HUES64 (cell line): ENCODE data around the gene SHISA9.

Experiments used
- H3K27ac ChIP-seq: 2 replicates; pipeline ENCODE4 v1.7.0; 2013; ENCODE audit warnings: low read depth, low read length, inconsistent platforms
- H3K27me3 ChIP-seq: 2 replicates; pipeline ENCODE4 v1.6.1; 2013; ENCODE audit warnings: mild to moderate bottlenecking, low read length; ENCODE audit not compliant: insufficient read depth
- H3K36me3 ChIP-seq: 2 replicates; pipeline ENCODE4 v1.6.1; 2013; ENCODE audit warnings: mild to moderate bottlenecking, low read length; ENCODE audit not compliant: insufficient read depth
- H3K4me1 ChIP-seq: 2 replicates; pipeline ENCODE4 v1.6.1; 2013; ENCODE audit warnings: mild to moderate bottlenecking, low read length, moderate library complexity; ENCODE audit not compliant: insufficient read depth
- H3K4me3 ChIP-seq: 2 replicates; pipeline ENCODE4 v1.5.1; 2013; ENCODE audit warnings: mild to moderate bottlenecking, low read length, moderate library complexity
- H3K9ac ChIP-seq: 2 replicates; pipeline ENCODE4 v1.6.1; 2013; ENCODE audit warnings: mild to moderate bottlenecking, low read depth, low read length
- H3K9me3 ChIP-seq: 2 replicates; pipeline ENCODE4 v1.6.1; 2013; ENCODE audit warnings: low read depth, low read length; ENCODE audit not compliant: insufficient read depth
- WGBS: fragments of 150-250, 120-280 bp; methylation state at CpG from one replicate; pipeline ENCODE4 v1.1.7; 2013; ENCODE audit warnings: missing lambda C conversion rate; 5-methylcytosine and 5-hydroxymethylcytosine counted together

SHISA9 gene

DNA sequence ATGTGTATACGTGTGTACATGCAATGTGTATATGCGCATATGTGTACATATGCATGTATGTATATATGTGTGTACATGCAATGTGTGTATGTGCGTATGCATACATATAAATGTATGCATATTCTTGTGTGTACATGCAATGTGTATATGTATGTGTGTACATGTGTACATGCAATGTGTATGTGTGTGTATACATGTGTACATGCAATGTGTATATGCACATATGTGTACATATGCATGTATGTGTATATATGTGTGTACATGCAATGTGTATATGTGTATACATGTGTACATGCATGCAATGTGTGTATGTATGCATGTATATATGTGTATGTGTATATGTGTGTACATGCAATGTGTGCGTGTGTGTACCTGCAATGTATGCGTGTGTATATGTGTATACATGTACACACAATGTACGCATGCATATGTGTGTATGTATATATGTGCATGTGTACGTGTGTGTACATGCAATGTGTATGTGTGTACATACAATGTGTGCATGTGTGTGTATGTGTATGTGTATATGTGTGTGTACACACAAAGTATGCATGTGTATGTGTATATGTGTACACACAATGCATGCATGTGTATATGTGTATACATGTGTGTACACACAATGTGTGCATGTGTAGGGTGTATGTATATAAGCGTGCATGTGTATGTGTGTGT is 167.7 kb downstream of the SHISA9 start:
- Histone ChIP-seq H3K9me3 (peaks cover 4% of the 10 kb centered on the region; the same call in 1 of the 2 replicates), H3K36me3 (no peaks in the 10 kb centered on the region), H3K27ac (no peak overlapping the region)

DNA sequence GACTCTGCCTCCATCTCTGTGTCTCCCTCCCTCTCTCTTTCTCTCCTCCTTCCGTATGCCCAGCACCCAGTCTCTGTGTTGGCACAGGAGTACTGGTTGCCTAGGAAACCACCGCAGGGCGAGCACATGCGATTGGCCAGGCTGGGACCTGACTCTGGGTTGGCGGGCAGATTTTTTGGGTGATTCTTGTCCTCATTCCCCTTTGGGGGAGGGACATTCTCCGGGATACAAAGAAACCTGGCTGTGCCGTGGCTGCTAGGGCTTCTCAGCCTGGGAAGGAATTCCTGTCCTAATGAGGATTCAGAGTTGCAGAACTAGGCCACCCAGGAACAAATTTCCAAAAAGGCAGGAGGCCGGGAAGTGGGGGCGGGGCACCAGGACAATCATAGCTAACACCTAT is 168.9 kb downstream of the SHISA9 start:
- H3K4me3 ChIP-seq, result peak overlapping the region; percentile 19
- H3K36me3 ChIP-seq, result no peaks in the 10 kb centered on the region
- peak overlapping the region; percentile 84 for H3K27ac ChIP-seq
- H3K9me3 ChIP-seq, result peaks cover 4% of the 10 kb centered on the region; the same call in 1 of the 2 replicates
- peaks cover 17% of the 10 kb centered on the region for H3K4me1 ChIP-seq
- H3K27me3 ChIP-seq, result no peaks in the 10 kb centered on the region
- whole genome bisulfite sequencing, result 17% methylated on average over 9 of the region's 9 CpGs
- H3K9ac ChIP-seq, result peak overlapping the region; percentile 51

More for the DNA sequence above, 167.7 kb downstream of the SHISA9 start:
- WGBS, result 93% methylated on average over 8 of the region's 8 CpGs
- no peak overlapping the region for H3K4me3 ChIP-seq
- H3K4me1 ChIP-seq, result peaks cover 17% of the 10 kb centered on the region
- no peak overlapping the region for H3K9ac ChIP-seq
- no peaks in the 10 kb centered on the region for H3K27me3 ChIP-seq

DNA sequence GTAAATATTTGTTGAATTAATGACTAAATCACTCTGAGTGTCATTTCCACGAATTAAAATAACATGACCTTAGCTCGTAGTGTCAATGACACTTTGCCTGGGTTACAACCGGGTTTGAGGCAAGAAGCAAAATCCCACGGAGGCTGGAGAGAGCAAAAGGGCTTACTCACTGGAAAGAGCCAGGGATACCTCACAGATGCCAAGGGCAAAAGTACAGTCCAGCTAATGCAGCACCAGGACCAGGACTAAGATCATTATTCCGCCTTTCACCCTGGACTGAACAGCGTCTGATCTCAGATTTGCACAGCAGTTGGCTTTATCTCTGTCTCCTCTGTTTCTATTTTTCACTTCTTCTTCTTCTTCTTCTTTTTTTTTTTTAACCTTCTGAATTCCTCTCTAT is 175.5 kb downstream of the SHISA9 start:
- Histone ChIP-seq H3K27ac (no peak overlapping the region), H3K4me3 (no peak overlapping the region), H3K9me3 (no peaks in the 10 kb centered on the region), H3K4me1 (no peaks in the 10 kb centered on the region), H3K27me3 (no peaks in the 10 kb centered on the region), H3K9ac (no peak overlapping the region), H3K36me3 (no peaks in the 10 kb centered on the region)
- WGBS, result 96% methylated on average over 6 of the region's 6 CpGs

DNA sequence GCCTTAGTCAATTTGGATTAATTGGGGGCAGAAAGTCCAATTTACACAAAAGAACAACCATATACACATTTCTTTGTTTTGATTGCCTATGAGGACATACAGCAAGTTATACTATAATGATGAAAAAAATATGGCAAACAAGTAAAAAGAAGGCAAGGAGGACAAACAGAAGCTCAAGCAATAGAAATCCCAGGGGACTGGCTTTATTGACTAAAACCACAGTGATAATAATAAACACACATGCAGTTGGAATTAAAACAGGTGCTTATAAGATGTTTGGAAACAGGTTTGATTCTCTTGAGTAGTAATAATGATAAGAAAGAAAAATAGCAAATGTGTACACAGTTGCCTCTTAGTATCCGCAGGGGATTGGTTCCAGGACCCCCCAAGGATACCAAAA is 176.4 kb downstream of the SHISA9 start:
- Histone ChIP-seq H3K27me3 (no peaks in the 10 kb centered on the region), H3K27ac (no peak overlapping the region), H3K9me3 (no peaks in the 10 kb centered on the region), H3K36me3 (no peaks in the 10 kb centered on the region), H3K9ac (no peak overlapping the region), H3K4me3 (no peak overlapping the region), H3K4me1 (no peaks in the 10 kb centered on the region)
- 92% methylated on average over 1 of the region's 1 CpG for WGBS

DNA sequence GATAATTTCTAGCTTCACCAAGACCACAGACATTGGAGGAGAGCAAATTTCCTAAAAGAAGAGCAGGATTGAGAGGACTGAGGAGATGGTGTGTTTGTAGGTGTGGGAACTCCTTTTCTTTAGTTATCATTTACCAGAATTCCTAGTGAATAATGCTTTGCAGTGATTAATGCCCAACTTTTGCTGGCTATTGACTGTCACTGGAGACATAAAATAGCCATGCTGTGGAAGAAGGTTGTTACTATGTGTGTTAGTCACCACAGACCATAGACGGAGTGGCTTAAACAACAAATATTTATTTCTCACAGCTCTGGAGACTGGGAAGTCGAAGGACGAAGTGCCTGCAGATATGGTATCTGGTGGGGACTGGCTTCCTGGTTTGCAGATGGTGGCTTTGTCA is 179.1 kb downstream of the SHISA9 start:
- Histone ChIP-seq H3K9me3 (no peaks in the 10 kb centered on the region), H3K4me3 (no peak overlapping the region), H3K36me3 (no peaks in the 10 kb centered on the region), H3K9ac (no peak overlapping the region), H3K27ac (no peak overlapping the region), H3K4me1 (peaks cover 3% of the 10 kb centered on the region; the same call in 1 of the 2 replicates), H3K27me3 (no peaks in the 10 kb centered on the region)
- WGBS, result 93% methylated on average over 3 of the region's 3 CpGs

DNA sequence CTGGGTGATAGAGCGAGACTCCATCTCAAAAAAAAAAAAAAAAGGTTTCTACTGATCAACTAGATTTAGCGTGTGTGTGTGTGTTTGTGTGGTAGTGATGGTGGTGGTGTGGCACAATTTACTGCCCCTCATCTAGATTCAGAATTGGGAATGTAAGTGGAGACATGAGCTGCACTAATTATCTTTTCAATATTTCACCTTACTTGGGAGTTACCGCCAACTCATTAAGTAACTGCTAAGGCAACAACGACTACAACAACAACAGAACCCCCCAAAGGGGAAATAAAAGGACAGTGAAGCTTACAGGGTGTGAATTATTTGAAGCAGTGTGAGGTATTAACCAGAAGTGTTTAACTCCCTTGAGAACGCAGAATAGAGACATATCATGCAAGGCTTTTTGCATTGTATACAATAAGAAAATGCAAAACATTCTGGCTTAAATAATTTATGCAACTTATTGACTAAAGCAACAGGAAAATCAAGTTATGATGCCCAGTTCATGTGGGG is 180.5 kb downstream of the SHISA9 start:
- no peak overlapping the region for H3K9ac ChIP-seq
- H3K27me3 ChIP-seq, result no peaks in the 10 kb centered on the region
- no peak overlapping the region for H3K4me3 ChIP-seq
- H3K27ac ChIP-seq, result no peak overlapping the region
- WGBS, result 100% methylated on average over 3 of the region's 5 CpGs
- peaks cover 3% of the 10 kb centered on the region; the same call in 1 of the 2 replicates for H3K4me1 ChIP-seq
- H3K36me3 ChIP-seq, result no peaks in the 10 kb centered on the region
- no peaks in the 10 kb centered on the region for H3K9me3 ChIP-seq

DNA sequence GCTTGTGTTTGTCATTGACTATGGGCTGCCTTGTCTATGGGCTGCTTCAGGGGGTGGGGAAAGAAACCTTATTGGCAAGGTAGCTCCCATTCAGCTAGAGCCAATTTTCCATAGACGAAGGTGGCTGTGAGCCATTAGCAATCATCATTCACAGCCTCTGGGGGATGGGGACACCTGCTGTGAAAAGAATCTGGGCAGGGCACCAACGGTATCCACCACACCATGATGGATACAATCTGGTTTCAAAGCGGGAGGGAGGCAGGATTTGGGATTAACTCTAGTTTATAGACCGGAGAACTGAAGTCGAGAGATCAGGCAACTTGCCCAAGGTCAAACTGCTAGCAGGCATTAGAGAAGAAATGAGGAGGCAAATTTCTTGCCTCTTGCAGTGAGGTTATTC is 182.3 kb downstream of the SHISA9 start:
- WGBS, result 64% methylated on average over 5 of the region's 5 CpGs
- H3K9me3 ChIP-seq, result no peaks in the 10 kb centered on the region
- no peak overlapping the region for H3K4me3 ChIP-seq
- no peaks in the 10 kb centered on the region for H3K36me3 ChIP-seq
- no peak overlapping the region for H3K27ac ChIP-seq
- no peak overlapping the region for H3K9ac ChIP-seq
- no peaks in the 10 kb centered on the region for H3K27me3 ChIP-seq
- peaks cover 3% of the 10 kb centered on the region; the same call in 1 of the 2 replicates for H3K4me1 ChIP-seq

DNA sequence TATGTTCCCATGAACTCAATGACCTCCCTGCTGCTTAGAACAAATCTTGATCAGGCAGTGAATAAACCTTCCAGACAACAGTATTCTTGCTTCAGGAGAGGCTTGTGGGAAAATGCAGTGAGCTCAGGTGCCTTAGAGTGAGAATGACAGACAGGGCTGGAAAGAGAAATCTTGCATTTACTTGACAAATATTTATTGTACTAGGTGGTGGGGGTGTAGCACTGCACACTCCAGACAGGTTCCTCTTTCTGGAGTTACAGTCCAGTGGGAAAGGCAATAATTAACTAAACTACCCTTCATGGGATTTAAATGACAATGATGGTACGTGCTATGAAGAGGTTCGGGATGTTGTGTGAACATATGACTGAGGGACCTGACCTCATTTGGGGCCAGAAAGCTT is 182.9 kb downstream of the SHISA9 start:
- 95% methylated on average over 2 of the region's 2 CpGs for WGBS
- H3K27me3 ChIP-seq, result no peaks in the 10 kb centered on the region
- H3K4me1 ChIP-seq, result peaks cover 3% of the 10 kb centered on the region; the same call in 1 of the 2 replicates
- no peaks in the 10 kb centered on the region for H3K36me3 ChIP-seq
- no peak overlapping the region for H3K27ac ChIP-seq
- H3K4me3 ChIP-seq, result no peak overlapping the region
- no peaks in the 10 kb centered on the region for H3K9me3 ChIP-seq
- no peak overlapping the region for H3K9ac ChIP-seq

DNA sequence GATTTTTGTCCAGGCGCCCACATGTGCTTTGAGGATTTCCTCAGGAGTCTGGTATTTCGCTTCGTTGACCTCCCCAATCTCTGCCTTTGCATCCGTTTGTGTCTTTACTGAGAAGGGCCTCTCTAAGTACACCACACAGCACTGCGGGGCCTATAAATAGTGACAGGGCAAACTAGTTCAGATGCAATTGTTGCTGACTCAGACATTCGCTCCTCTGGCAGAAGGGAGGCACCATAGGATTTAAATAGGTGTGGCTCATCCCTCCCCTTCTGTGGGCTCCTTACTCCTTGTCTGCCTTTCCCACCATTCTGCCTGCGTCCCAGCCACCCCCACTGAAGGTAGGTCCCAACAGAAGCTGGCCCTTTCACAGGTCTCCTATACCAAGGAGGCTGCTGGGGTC is 192.3 kb downstream of the SHISA9 start:
- Histone ChIP-seq H3K27me3 (no peaks in the 10 kb centered on the region), H3K9ac (no peak overlapping the region), H3K27ac (no peak overlapping the region), H3K9me3 (peaks cover 6% of the 10 kb centered on the region; the same call in 1 of the 2 replicates), H3K36me3 (no peaks in the 10 kb centered on the region), H3K4me3 (no peak overlapping the region), H3K4me1 (peaks cover 21% of the 10 kb centered on the region)
- WGBS, result 57% methylated on average over 7 of the region's 7 CpGs

DNA sequence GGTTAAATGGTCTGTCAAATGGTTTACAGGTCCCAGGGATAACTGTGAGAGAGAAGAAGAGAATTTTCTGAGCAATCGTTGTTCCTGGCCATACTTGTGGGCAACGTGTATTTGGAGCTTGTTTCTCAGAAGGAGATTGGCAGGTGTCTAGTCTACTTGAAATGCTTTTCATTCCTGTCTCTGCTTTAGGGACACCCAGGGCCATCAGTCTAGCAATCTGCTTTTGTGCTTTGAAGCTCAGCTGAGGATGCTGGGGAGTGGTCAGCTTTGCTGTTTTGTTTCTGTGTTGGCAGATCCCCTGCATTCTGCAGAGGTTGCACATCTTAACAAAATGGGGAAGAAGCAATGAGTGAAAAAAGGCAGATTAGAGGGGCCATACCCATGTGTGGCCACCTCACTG is 193.7 kb downstream of the SHISA9 start:
- H3K36me3 ChIP-seq, result no peaks in the 10 kb centered on the region
- peaks cover 5% of the 10 kb centered on the region; the same call in 1 of the 2 replicates for H3K9me3 ChIP-seq
- H3K4me1 ChIP-seq, result peaks cover 33% of the 10 kb centered on the region
- no peak overlapping the region for H3K4me3 ChIP-seq
- H3K27ac ChIP-seq, result no peak overlapping the region
- H3K9ac ChIP-seq, result no peak overlapping the region
- no peaks in the 10 kb centered on the region for H3K27me3 ChIP-seq
- 87% methylated on average over 2 of the region's 2 CpGs for WGBS

DNA sequence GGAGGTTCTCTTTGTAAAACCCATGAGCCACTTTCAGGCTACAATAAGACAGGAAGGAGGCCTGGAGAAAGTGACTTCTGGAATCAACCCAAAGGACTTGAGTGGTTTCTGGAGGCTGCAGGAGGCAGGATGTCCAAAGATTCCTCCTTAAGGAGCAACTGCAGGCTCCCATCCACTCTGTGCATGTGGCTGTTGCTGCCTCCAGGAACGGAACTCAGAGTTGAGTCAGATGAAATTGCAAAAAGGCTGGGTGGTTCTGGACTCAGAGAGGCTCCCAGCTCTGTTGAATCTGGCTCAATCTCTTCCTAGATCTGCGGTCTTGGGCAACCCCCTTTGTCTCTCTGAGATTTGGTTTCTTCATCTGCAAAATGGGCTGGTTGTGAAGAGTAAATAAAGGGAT is 197.1 kb downstream of the SHISA9 start:
- Histone ChIP-seq H3K9ac (no peak overlapping the region), H3K36me3 (no peaks in the 10 kb centered on the region), H3K4me3 (no peak overlapping the region), H3K4me1 (peaks cover 37% of the 10 kb centered on the region), H3K27ac (no peak overlapping the region), H3K9me3 (no peaks in the 10 kb centered on the region), H3K27me3 (no peaks in the 10 kb centered on the region)
- 79% methylated on average over 2 of the region's 2 CpGs for WGBS
